Chondrocyte (in vitro differentiated cells): Measurements from ENCODE around the gene MLN. TPM values are rescaled to one million over a fixed set of nuclear protein-coding genes. Genes with fewer than 3 reads are reported as not detected.

Experiments
- DNase-seq: peaks from one replicate; pipeline ENCODE4 v3.0.0; 2021; ENCODE audit warnings: mixed read lengths, low spot score
- H3K27ac Mint-ChIP-seq: one replicate; pipeline ENCODE4 v1.8.0; 2021; ENCODE audit warnings: mild to moderate bottlenecking, moderate library complexity, mixed read lengths; ENCODE audit not compliant: unreplicated experiment
- H3K27me3 Mint-ChIP-seq: 2 replicates; pipeline ENCODE4 v1.8.0; 2021; ENCODE audit warnings: low read depth, mixed read lengths
- H3K36me3 Mint-ChIP-seq: 2 replicates; pipeline ENCODE4 v1.8.0; 2021; ENCODE audit warnings: low read depth, mixed read lengths
- H3K4me1 Mint-ChIP-seq: 2 replicates; pipeline ENCODE4 v1.8.0; 2021; ENCODE audit warnings: low read depth, mild to moderate bottlenecking, mixed read lengths
- H3K4me3 Mint-ChIP-seq: one replicate; pipeline ENCODE4 v1.8.0; 2021; ENCODE audit warnings: mild to moderate bottlenecking, moderate library complexity, mixed read lengths; ENCODE audit not compliant: unreplicated experiment
- H3K9me3 Mint-ChIP-seq: 2 replicates; pipeline ENCODE4 v1.8.0; 2021; ENCODE audit warnings: low read depth, mixed read lengths
- CTCF ChIP-seq: fragments of 200-600 bp; sonication (generic); IDR thresholded peaks from 2 replicates; pipeline ENCODE4 v1.5.0; 2021; ENCODE audit warnings: antibody characterized with exemption, mild to moderate bottlenecking, moderate library complexity
- total RNA-seq: library from RNA; stranded (reverse); gene quantifications from 3 replicates; pipeline ENCODE4 v1.2.1, GENCODE V29; 2021

The MLN gene
- total RNA-seq, 1 donor from 2014 or later: not detected

- TF ChIP-seq CTCF: no peak
- H3K27me3 Mint-ChIP-seq: no peaks in the 10 kb centered on the region
Observed at GRCh38 chr6:33772902-33773472, 30.8 kb downstream of the MLN start.

GRCh38 chr6:33772082-33772830, 31.5 kb downstream of the MLN start:
- Mint-ChIP-seq H3K9me3 (peaks cover 1% of the 10 kb centered on the region), H3K27ac (peak overlapping the region; percentile 94), H3K36me3 (peaks cover 16% of the 10 kb centered on the region), H3K27me3 (no peaks in the 10 kb centered on the region), H3K4me3 (peak overlapping the region; percentile 41), H3K4me1 (peaks cover 50% of the 10 kb centered on the region)
- no peak for DNase-seq
- no peak for TF ChIP-seq CTCF

More at GRCh38 chr6:33772902-33773472, 30.8 kb downstream of the MLN start:
- H3K9me3 Mint-ChIP-seq: no peaks in the 10 kb centered on the region
- DNase-seq: no peak
- peaks cover 20% of the 10 kb centered on the region for H3K36me3 Mint-ChIP-seq
- peaks cover 50% of the 10 kb centered on the region for H3K4me1 Mint-ChIP-seq
- H3K27ac Mint-ChIP-seq: peak overlapping the region; percentile 94
- no peak overlapping the region for H3K4me3 Mint-ChIP-seq

GRCh38 chr6:33771146-33772081, 32.4 kb downstream of the MLN start:
- no peak for DNase-seq
- peaks cover 13% of the 10 kb centered on the region for H3K36me3 Mint-ChIP-seq
- H3K27me3 Mint-ChIP-seq: no peaks in the 10 kb centered on the region
- H3K9me3 Mint-ChIP-seq: peaks cover 7% of the 10 kb centered on the region
- peak overlapping the region; percentile 41 for H3K4me3 Mint-ChIP-seq
- TF ChIP-seq CTCF: peak; percentile 99
- H3K27ac Mint-ChIP-seq: peak overlapping the region; percentile 94
- peaks cover 50% of the 10 kb centered on the region for H3K4me1 Mint-ChIP-seq

- no peak for DNase-seq
- no peak for TF ChIP-seq CTCF
- Mint-ChIP-seq H3K27ac (peak overlapping the region; percentile 94), H3K36me3 (peaks cover 9% of the 10 kb centered on the region), H3K4me1 (peaks cover 50% of the 10 kb centered on the region), H3K9me3 (peaks cover 8% of the 10 kb centered on the region), H3K4me3 (no peak overlapping the region), H3K27me3 (no peaks in the 10 kb centered on the region)
Observed at GRCh38 chr6:33770833-33771145, 33.0 kb downstream of the MLN start.
